GM18508 (cell line): ENCODE data around the gene TSPAN14.

Experiments used
- ATAC-seq: cut with Tn5 transposase; IDR thresholded peaks from one replicate; pipeline ENCODE4 v1.9.1; 2021; ENCODE audit warnings: moderate number of reproducible peaks; ENCODE audit not compliant: insufficient read depth, unreplicated experiment

TSPAN14 gene

GRCh38 chr10:80579181-80579763, 125.2 kb downstream of the TSPAN14 start:
- ATAC-seq, result no peak

GRCh38 chr10:80579849-80580637, 125.9 kb downstream of the TSPAN14 start:
- no peak for ATAC-seq

GRCh38 chr10:80580638-80581468, 126.7 kb downstream of the TSPAN14 start:
- no peak for ATAC-seq

GRCh38 chr10:80581469-80581835, 127.3 kb downstream of the TSPAN14 start:
- no peak for ATAC-seq

GRCh38 chr10:80582286-80582960, 128.3 kb downstream of the TSPAN14 start:
- ATAC-seq, result no peak
